Activated T-helper 1 cell treated with Interleukin-2 at 50 U/mL for 16 hours (primary cell): ENCODE measurements around the gene DDX3X.
A peak's percentile ranks its signal among the peaks of the same experiment; 100 is the strongest.
"Not testable (repeated sequence)": the region's sequence is repeated elsewhere in the genome, so short reads cannot be mapped to it uniquely, and the experiment has no call there.

Experiments
- DNase-seq: peaks from one replicate; pipeline ENCODE4 v3.0.0-alpha.2; 2020; ENCODE audit warnings: low read depth

The DDX3X gene

DNA sequence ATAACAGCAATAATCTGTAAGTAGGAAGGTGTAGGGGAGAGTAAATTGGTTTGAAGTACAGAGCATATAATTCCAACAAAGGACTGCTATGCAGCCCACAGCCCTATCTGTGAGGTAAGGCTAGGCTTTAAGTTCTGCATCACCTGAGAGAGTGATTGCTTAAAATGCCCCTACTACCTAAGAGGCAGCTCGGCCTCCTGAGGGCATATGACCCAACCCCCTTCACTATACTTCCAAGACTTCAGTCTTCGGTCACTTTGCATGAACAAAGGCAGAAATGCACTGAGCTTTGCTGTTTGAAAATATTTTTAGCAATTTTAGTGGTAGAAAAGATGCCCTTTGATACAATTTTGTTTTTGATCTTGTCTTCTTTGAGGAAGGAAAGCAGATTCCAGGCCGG, 4.9 kb upstream of the DDX3X start:
- no peak for DNase-seq

DNA sequence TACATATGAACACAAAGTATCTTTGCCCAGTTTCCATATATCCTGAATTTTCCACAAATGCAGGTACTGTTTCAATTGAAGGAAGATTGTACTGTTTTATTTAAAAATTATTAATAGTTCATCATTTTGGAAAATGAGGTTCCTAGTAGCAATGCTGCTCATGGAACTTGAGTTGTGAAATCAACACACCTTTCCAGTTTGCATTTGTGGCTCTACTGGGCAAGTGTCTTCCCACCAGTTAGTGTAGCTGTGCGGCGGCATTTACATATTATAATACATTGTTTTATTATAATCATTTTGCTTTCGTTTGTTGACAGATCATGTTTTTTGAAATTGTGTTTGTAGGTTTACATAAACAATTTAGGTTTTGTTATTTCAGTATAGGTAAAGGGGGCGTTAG, 2.0 kb upstream of the DDX3X start:
- no peak for DNase-seq

DNA sequence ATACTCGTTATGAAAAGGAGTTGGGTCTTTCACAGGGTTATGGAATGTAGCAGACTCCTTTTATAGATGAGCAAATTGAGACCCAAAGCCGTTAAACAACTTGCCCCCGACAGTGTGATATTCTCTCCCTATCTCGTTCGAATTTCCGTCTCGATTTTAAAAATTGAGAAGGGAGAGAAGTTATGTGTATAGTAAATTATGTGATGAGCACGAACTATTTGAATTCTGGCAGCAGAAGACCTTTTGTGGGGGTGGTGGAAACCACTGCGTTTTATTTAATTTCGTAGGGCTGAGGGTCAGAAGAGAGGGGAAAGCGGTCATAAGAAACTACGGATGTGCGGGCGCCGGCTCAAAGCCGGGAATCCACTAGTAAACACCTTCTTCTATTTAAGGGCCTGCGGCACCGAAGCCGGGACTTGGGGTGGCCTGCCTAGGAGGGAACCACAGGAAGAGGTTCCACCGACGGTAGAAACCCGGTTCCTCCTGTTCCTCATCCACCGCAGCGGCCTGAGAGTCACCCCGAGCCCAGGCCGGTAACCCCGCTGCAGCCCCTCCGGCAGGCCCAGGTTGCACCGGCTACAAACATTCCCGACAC, 1.5 kb upstream of the DDX3X start:
- DNase-seq = no peak

DNA sequence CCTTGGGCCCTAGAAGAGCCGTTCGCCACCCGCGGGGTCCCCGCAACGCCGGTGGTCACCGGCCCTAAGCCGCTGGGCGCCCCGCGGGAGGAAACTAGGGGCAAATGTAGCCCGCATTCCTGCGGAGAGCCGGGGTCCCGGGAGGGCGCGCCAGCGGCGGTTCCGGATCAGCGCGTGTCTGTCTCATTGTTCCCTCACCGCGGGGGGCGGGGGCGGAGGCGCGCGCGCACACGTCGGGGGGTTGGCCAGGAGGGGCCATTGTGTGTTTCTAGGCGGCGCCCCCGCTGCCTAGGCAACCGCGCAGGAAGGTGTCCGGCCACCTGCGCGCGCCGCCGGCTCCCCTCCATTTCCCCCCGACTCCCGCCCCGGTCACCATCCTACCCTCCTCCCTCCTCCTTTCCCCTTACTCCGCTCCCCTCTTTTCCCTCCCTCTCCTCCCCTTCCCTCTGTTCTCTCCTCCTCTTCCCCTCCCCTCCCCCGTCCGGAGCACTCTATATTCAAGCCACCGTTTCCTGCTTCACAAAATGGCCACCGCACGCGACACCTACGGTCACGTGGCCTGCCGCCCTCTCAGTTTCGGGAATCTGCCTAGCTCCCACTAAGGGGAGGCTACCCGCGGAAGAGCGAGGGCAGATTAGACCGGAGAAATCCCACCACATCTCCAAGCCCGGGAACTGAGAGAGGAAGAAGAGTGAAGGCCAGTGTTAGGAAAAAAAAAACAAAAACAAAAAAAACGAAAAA, 789 bp upstream of the DDX3X start:
- peak; percentile 85 for DNase-seq

DNA sequence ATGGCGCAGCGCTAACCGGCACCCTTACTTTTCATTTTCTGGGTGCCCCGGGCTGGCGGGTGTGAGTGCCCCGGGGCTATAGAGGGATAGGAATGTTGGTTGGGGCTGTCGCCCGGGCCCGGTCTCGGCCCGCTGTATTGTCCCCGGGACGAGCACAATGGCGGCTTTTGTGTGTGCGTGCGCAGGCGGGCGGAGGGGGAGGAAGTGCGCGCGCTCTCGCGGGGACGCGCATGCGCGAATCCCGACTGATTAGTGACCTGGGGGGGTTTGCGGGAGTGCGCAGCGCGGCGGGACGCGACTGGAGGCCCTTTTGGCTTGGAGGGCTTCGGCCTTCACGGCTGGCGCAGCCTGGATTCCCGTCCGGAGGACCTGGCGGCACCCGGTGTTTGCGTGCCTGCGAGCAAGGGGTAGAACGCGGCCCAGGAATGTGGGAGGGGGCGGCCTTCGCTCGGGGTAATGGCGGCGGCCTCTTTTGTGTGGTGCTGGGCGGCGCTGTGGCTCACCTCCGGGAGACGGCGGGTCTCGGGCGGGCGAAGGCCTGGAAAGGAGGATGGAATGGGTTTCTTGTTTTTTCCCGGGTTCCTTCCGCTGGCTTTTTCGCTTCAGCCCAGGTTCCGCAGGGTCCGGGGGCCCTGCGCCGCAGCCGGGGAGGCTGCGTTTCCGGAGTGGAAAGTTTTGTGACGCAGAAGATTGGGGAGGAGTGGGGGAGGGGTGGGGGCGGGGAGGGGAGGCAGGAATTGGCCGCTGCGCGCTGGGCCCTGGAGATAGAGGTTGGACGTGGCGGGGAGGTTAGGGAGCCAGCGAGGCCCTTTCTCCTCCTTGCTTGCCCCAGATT, 618 bp downstream of the DDX3X start:
- peak; percentile 82 for DNase-seq

GRCh38 chrX:41335198-41335957, 1.4 kb downstream of the DDX3X start:
- DNase-seq = no peak

- no peak for DNase-seq
Measured at GRCh38 chrX:41335958-41336331, 2.0 kb downstream of the DDX3X start.

DNA sequence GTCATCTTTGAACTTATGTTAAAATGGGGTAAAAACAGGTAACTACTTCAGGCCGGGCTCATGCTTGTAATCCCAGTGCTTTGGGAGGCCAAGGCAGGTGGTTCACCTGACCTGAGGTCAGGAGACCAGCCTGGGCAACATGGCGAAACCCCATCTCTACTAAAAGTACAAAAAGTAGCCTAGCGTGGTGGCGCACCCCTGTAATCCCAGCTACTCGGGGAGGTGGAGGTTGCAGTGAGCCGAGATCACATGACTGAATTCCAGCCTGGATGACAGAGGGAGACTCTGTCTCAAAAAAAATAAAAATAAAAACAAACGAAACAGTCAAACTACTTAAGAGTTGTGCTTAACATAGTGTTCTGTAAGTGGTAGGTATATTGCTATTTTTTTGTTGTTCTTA, 2.5 kb downstream of the DDX3X start:
- DNase-seq = no peak

DNA sequence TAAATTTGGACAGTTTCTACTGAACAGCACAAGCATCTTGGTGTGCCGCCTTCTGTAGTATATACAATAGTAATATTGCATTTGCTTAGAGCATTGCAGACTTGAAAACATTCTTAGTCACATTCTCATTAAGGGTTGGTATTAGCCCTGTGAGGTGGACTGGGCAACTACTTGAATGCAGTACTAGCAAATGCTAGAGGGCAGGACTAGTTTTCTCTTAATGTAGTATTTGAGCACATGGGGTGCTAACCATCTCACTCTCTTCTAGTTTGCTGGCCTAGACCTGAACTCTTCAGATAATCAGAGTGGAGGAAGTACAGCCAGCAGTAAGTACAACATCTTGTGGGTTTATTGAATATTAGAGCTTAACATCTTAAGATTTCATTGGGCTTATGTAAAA, 3.2 kb downstream of the DDX3X start:
- no peak for DNase-seq

GRCh38 chrX:41338436-41338835, 4.5 kb downstream of the DDX3X start:
- DNase-seq = no peak

GRCh38 chrX:41339148-41339547, 5.2 kb downstream of the DDX3X start:
- no peak for DNase-seq

DNA sequence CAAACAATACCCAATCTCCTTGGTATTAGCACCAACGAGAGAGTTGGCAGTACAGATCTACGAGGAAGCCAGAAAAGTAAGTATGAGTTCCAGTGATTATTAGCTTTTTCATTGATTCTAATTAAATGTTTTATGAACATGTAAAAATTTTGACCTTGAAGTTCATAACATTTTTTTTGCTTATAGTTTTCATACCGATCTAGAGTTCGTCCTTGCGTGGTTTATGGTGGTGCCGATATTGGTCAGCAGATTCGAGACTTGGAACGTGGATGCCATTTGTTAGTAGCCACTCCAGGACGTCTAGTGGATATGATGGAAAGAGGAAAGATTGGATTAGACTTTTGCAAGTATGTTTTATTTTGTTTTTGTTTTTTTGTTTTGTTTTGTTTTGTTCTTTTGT, 10.1 kb downstream of the DDX3X start:
- no peak for DNase-seq

DNA sequence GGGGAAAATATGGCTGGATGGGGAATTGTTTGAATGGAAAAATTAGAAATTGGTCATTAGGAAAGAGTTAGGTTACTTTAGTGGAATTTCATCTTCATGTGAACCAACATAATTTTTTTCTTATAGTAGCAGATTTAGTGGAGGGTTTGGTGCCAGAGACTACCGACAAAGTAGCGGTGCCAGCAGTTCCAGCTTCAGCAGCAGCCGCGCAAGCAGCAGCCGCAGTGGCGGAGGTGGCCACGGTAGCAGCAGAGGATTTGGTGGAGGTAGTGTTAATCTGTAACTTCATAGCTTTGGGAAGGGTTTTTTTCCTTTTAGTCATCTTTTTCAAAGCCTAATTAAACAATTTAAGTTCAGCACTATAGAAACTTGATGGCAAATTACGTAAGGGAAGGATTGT, 13.2 kb downstream of the DDX3X start:
- no peak for DNase-seq

GRCh38 chrX:41348551-41348950, 14.6 kb downstream of the DDX3X start:
- DNase-seq = no peak

DNA sequence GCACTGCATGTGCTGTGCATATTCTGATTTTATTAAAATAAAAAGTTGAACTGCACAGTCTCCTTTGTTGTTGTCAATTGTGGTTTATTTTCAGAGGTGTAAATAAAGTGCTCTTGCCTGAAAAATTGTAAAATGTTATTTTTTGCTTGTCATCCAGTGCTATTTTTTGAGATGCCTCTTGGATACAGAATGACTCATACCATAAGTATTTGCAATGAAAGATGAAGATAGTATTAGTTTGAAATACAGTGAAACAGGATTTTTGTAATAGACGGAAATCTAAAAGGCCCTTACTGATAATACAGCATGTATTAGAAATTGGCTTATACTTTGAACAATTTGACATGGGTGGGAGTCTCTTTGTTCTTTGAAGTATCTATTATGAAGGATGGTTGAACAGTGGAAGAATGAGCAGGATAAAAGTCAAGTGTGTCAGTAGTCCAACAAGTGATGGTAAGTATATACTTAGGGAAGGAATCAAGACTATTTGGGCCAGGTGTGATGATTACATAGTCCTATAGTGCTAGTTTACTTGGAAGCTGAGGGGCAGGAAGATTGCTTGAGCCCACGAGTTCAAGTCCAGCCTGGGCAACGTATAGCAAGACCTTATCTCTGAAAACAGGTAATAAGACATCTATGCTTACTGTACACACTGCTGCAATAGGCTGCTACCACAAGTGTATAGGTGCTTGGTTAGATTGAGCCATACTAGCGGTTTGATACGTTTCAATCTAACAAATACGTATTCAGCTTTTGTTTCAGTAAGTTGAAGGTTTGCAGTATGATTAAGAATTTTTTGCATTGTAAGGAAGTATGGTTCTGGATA, 16.4 kb downstream of the DDX3X start:
- no peak for DNase-seq

GRCh38 chrX:41350976-41351569, 17.1 kb downstream of the DDX3X start:
- no peak for DNase-seq

GRCh38 chrX:41351923-41352322, 18.0 kb downstream of the DDX3X start:
- DNase-seq = no peak

- DNase-seq = no peak
Measured at GRCh38 chrX:41352329-41352838, 18.4 kb downstream of the DDX3X start.

DNA sequence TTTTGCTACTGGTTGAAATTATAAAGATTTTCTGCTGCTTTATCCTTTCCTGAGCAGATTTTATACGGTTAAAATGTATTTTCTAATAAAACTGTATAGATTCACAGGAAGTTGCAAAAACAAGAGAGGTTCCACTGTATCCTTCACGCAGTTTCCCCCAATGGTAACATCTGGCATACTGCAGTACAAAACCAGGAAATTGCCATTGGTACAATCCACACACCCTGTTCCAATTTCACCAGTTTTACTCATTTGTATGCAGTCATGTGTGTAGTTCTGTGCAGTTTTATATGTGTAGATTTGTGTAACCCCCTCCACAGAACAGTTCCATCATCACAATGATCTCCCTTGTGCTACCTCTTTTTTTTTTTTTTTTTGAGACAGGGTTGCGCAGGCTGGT, 20.0 kb downstream of the DDX3X start:
- no peak for DNase-seq

GRCh38 chrX:41369152-41369551, 35.2 kb downstream of the DDX3X start:
- no peak for DNase-seq

DNA sequence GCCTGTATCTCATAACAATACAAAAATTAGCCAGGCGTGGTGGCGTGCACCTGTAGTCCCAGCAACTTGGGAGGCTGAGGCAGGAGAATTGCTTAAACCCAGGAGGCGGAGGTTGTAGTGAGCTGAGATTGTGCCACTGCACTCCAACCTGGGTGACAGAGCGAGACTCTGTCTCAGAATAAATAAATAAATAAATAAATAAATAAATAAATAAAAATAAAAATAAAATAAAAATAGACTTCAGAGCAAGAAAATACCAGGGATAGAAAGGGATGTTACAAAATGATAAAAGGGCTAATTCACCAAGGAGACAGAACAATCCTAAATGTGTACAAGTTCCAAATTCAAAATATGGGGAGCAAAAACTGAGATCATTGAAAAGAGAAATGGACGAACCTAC, 37.6 kb downstream of the DDX3X start:
- not testable (repeated sequence) for DNase-seq
